ENCODE results near the gene TBC1D10B. TPM values are rescaled to one million over a fixed set of nuclear protein-coding genes. Genes with fewer than 3 reads are reported as not detected.

Gene TBC1D10B
- total and polyA plus RNA-seq, 9 of the 15 experiments (the other 6 are each of a cell fraction or from before 2014, with no cell fraction given) = 2.2 to 55.4 (median 17.5) TPM

- TF ChIP-seq, protein P1, sequence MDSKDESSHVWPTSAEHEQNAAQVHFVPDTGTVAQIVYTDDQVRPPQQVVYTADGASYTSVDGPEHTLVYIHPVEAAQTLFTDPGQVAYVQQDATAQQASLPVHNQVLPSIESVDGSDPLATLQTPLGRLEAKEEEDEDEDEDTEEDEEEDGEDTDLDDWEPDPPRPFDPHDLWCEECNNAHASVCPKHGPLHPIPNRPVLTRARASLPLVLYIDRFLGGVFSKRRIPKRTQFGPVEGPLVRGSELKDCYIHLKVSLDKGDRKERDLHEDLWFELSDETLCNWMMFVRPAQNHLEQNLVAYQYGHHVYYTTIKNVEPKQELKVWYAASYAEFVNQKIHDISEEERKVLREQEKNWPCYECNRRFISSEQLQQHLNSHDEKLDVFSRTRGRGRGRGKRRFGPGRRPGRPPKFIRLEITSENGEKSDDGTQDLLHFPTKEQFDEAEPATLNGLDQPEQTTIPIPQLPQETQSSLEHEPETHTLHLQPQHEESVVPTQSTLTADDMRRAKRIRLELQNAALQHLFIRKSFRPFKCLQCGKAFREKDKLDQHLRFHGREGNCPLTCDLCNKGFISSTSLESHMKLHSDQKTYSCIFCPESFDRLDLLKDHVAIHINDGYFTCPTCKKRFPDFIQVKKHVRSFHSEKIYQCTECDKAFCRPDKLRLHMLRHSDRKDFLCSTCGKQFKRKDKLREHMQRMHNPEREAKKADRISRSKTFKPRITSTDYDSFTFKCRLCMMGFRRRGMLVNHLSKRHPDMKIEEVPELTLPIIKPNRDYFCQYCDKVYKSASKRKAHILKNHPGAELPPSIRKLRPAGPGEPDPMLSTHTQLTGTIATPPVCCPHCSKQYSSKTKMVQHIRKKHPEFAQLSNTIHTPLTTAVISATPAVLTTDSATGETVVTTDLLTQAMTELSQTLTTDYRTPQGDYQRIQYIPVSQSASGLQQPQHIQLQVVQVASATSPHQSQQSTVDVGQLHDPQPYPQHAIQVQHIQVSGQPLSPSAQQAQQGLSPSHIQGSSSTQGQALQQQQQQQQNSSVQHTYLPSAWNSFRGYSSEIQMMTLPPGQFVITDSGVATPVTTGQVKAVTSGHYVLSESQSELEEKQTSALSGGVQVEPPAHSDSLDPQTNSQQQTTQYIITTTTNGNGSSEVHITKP (IDR thresholded peaks at IDR 0.05; ENCODE audit: partially characterized antibody) = peak; percentile 45
- TF ChIP-seq ZNF589 (CRISPR knock-in tag; IDR thresholded peaks at IDR 0.05; ENCODE audit: low read depth) (peak; percentile 53; the same call in 1 of the 2 replicates), BHLHE40 (IDR thresholded peaks at IDR 0.05; ENCODE audit: low read length) (peak; percentile 95), FOXA3 (CRISPR knock-in tag; conservative IDR thresholded peaks at IDR 0.05 in 1 of 2, IDR thresholded peaks at IDR 0.05 in 1 of 2) (0 out of 4 replicates have a peak, but pooled peaks of 1 of the 2 experiments have one; percentile 57), ETV5 (CRISPR knock-in tag; IDR thresholded peaks at IDR 0.05; ENCODE audit: low read depth) (peak; percentile 94), JUN (IDR thresholded peaks at IDR 0.05; ENCODE audit: borderline replicate concordance, low read depth, low read length) (peak; percentile 89), JUN (CRISPR knock-in tag; IDR thresholded peaks at IDR 0.05; ENCODE audit: borderline replicate concordance) (0 out of 2 replicates have a peak, but pooled peaks have one; percentile 26), ZNF311 (CRISPR knock-in tag; IDR thresholded peaks at IDR 0.05) (no peak), SAP30 (IDR thresholded peaks at IDR 0.05; ENCODE audit: borderline replicate concordance, insufficient read depth, low read depth, low read length, poor library complexity, severe bottlenecking) (peak; percentile 67), RERE (CRISPR knock-in tag; IDR thresholded peaks at IDR 0.05; ENCODE audit: borderline replicate concordance) (peak; percentile 47; the same call in 1 of the 2 replicates), ZBED1 (IDR thresholded peaks at IDR 0.05) (0 out of 2 replicates have a peak, but pooled peaks have one; percentile 16), KLF1 (tag; IDR thresholded peaks at IDR 0.05) (peak; percentile 11; the same call in 1 of the 2 replicates)
- TF ChIP-seq, protein P2, sequence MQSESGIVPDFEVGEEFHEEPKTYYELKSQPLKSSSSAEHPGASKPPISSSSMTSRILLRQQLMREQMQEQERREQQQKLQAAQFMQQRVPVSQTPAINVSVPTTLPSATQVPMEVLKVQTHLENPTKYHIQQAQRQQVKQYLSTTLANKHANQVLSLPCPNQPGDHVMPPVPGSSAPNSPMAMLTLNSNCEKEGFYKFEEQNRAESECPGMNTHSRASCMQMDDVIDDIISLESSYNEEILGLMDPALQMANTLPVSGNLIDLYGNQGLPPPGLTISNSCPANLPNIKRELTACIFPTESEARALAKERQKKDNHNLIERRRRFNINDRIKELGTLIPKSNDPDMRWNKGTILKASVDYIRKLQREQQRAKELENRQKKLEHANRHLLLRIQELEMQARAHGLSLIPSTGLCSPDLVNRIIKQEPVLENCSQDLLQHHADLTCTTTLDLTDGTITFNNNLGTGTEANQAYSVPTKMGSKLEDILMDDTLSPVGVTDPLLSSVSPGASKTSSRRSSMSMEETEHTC (IDR thresholded peaks at IDR 0.05) = peak; percentile 60; the same call in 1 of the 2 replicates
Measured at GRCh38 chr16:30355144-30355953, 14.9 kb downstream of the TBC1D10B start, which contains the start of gene CD2BP2 (continued).

All from K562 (cell line).